Heart left ventricle (tissue), 16 donors: ENCODE data around the gene GPER1. TPM values are rescaled to one million over a fixed set of nuclear protein-coding genes. Genes with fewer than 3 reads are reported as not detected.
"Not testable (repeated sequence)": the region's sequence is repeated elsewhere in the genome, so short reads cannot be mapped to it uniquely, and the experiment has no call there.

Experiments
- ATAC-seq, 4 donors: fragments of 200-7000 bp; cut with Tn5 transposase; one replicate each; pipeline ENCODE4 v1.9.1; 2020 to 2022; ENCODE audit warnings: moderate library complexity in 4 of 4, mild to moderate bottlenecking in 3 of 4, moderate number of reproducible peaks in 1 of 4
- DNase-seq, 5 donors: peaks; one replicate each; pipeline ENCODE4 v3.0.0-alpha.2; 2020
- H3K27ac ChIP-seq, 12 donors: fragments of 200-600 bp; sonication (generic) in 4 of 12; one replicate each; pipeline versions ENCODE4 v1.5.0 to v1.8.0; 2016 to 2022; ENCODE audit warnings: mild to moderate bottlenecking in 2 of 12
- H3K27me3 ChIP-seq, 9 donors: fragments of 200-600 bp; sonication (generic) in 2 of 9; one replicate each; pipeline versions ENCODE4 v1.5.1 to v1.8.0; 2016 to 2022; ENCODE audit warnings: mild to moderate bottlenecking in 3 of 9
- H3K36me3 ChIP-seq, 9 donors: fragments of 200-600 bp; sonication (generic) in 2 of 9; one replicate each; pipeline versions ENCODE4 v1.5.0 to v1.8.0; 2018 to 2022; ENCODE audit warnings: mild to moderate bottlenecking in 2 of 9
- H3K4me1 ChIP-seq, 12 donors: fragments of 200-600 bp; sonication (generic) in 4 of 12; one replicate each; pipeline versions ENCODE4 v1.5.0 to v1.8.0; 2016 to 2022; ENCODE audit warnings: mild to moderate bottlenecking in 3 of 12
- H3K4me3 ChIP-seq, 12 donors: fragments of 200-600 bp; sonication (generic) in 4 of 12; one replicate each; pipeline versions ENCODE4 v1.5.0 to v1.8.0; 2017 to 2022; ENCODE audit warnings: mild to moderate bottlenecking in 9 of 12, moderate library complexity in 4 of 12
- H3K9me3 ChIP-seq, 12 donors: fragments of 200-600 bp; sonication (generic) in 4 of 12; one replicate each; pipeline versions ENCODE4 v1.5.0 to v1.8.0; 2016 to 2022; ENCODE audit warnings: mild to moderate bottlenecking in 1 of 12
- CTCF ChIP-seq, 12 donors: fragments of 200-600 bp; sonication (generic) in 4 of 12; IDR thresholded peaks; one replicate each; pipeline versions ENCODE4 v1.5.0 to v1.8.0; 2018 to 2022; ENCODE audit warnings: antibody characterized with exemption in 12 of 12, mild to moderate bottlenecking in 5 of 12
- POLR2A ChIP-seq, 2 donors: fragments of 450-650 bp; IDR thresholded peaks; one replicate each; pipeline ENCODE4 v1.6.1; 2017; ENCODE audit warnings: antibody characterized with exemption in 2 of 2, mild to moderate bottlenecking in 2 of 2, moderate library complexity in 2 of 2
- WGBS, 4 donors: extraction: QIAGEN DNeasy Blood & Tissue Kit in 2 of 4; methylation state at CpG; one replicate each; pipeline versions ENCODE4 v1.1.5 to v1.1.7; 2013 to 2018; 5-methylcytosine and 5-hydroxymethylcytosine counted together
- intact Hi-C, 10 donors: fragments of 100-400 bp; cut with DNase I; formaldehyde crosslinking; loops; one replicate each; pipeline versions ENCODE4 v1.11.1 to v1.14.2; 2022
- polyA plus RNA-seq, 2 donors: library from polyadenylated mRNA; stranded (reverse); fragments of 200-250 nt; gene quantifications; one replicate each; pipeline ENCODE4 v1.2.3, GENCODE V29; 2013
- total RNA-seq, 9 donors: library from RNA; depleted of rRNA in 2 of 9; stranded (reverse); fragments of >200 nt in 2 of 9; fragmentation: NEBNext Ultra II Directional in 3 of 9; extraction: Animal tissue kit (Norgen Biotek cat#: 25700) in 3 of 9; gene quantifications; one replicate each; pipeline versions ENCODE4 v1.1.0 to v1.2.4, GENCODE V29; 2016 to 2023
- donor health status: ischemic (EF 13 %, LVEDD 7.1; RV severe dilation, severe dysfunction).
- donor health status: healthy with polysubstance abuse.
- donor health status: DM: no; HTN: yes; CAD: no.
- donor health status: DM: no; HTN: no; CAD: no.
- donor health status: ischemic (EF 25% LVEDD 6.9; RV normal size, moderate dysfunction).
- donor health status: ischemic (EF 25% LVEDD 5.7; RV mildly dilated, moderate dysfunction).
- donor health status: healthy.
- donor health status: DM: yes; HTN: yes; CAD: no.
- donor health status: ischemic (EF 35%, LVEDD 5.7; RV mildly dilated, moderate dysfunction).
- donor health status: nonischemic (EF 11% LVEDD 7.7; RV severe dilation, severe dysfunction).
- donor health status: DM: yes; HTN: yes; CAD: no.
- donor health status: PGD.
- donor health status: ischemic (EF 29% LVEDD 5.4; RV normal size, mild dysfunction).
- donor health status: nonischemic (EF 23%, LVEDD 6.1; RV moderate dilation, normal function).

GPER1 gene
- total and polyA plus RNA-seq, 11 donors, result 1.4 to 8.8 (median 2.8) TPM

- peaks cover 0 to 7% (median 5%) of the 10 kb centered on the region in 12 donors for H3K4me1 ChIP-seq
- DNase-seq, result no peak
- no peaks in the 10 kb centered on the region for H3K27me3 ChIP-seq
- H3K9me3 ChIP-seq, result no peaks in the 10 kb centered on the region
- H3K4me3 ChIP-seq, result no peak overlapping the region
- 91 to 97% (median 94%) methylated on average over 42 of the region's 42 CpGs for WGBS, 4 donors
- intact Hi-C loops, result no loop called here
- no peak for ATAC-seq
- TF ChIP-seq POLR2A (IDR thresholded peaks at IDR 0.05) (no peak), CTCF (IDR thresholded peaks at IDR 0.05) (no peak)
- no peak overlapping the region for H3K27ac ChIP-seq
- no peaks in the 10 kb centered on the region for H3K36me3 ChIP-seq
Measured at GRCh38 chr7:1070544-1071011, 17.3 kb upstream of the GPER1 start.

GRCh38 chr7:1071731-1072254, 16.1 kb upstream of the GPER1 start:
- H3K36me3 ChIP-seq, result no peaks in the 10 kb centered on the region
- ATAC-seq, result no peak

GRCh38 chr7:1073142-1073977, 14.6 kb upstream of the GPER1 start:
- DNase-seq (no peak), ATAC-seq (no peak)
- 80 to 85% (median 83%) methylated on average over 43 to 61 of the region's 61 CpGs for WGBS, 4 donors
- no peaks in the 10 kb centered on the region for H3K36me3 ChIP-seq
- no peaks in the 10 kb centered on the region for H3K27me3 ChIP-seq
- intact Hi-C loops, result no loop called here
- H3K9me3 ChIP-seq, result no peaks in the 10 kb centered on the region
- H3K4me1 ChIP-seq, result peaks cover 0 to 17% (median 6%) of the 10 kb centered on the region in 12 donors
- H3K27ac ChIP-seq, result no peak overlapping the region
- no peak overlapping the region for H3K4me3 ChIP-seq
- TF ChIP-seq CTCF (IDR thresholded peaks at IDR 0.05) (no peak), POLR2A (IDR thresholded peaks at IDR 0.05) (no peak)

More at GRCh38 chr7:1071731-1072254, 16.1 kb upstream of the GPER1 start:
- Histone ChIP-seq H3K9me3 (no peaks in the 10 kb centered on the region), H3K4me3 (no peak overlapping the region), H3K27ac (no peak overlapping the region), H3K27me3 (no peaks in the 10 kb centered on the region), H3K4me1 (peaks cover 0 to 10% (median 4%) of the 10 kb centered on the region in 12 donors)
- 94 to 97% (median 95%) methylated on average over 18 to 19 of the region's 19 CpGs for WGBS, 4 donors
- no peak for DNase-seq
- TF ChIP-seq POLR2A (IDR thresholded peaks at IDR 0.05) (no peak), CTCF (IDR thresholded peaks at IDR 0.05) (no peak)
- intact Hi-C loops, result no loop called here

GRCh38 chr7:1074018-1074417, 13.9 kb upstream of the GPER1 start:
- H3K4me1 ChIP-seq, result peaks cover 0 to 17% (median 6%) of the 10 kb centered on the region in 12 donors
- H3K27me3 ChIP-seq, DNase-seq, H3K4me3 ChIP-seq, H3K9me3 ChIP-seq, ATAC-seq, intact Hi-C loops, H3K36me3 ChIP-seq, H3K27ac ChIP-seq: not testable (repeated sequence)
- WGBS, 4 donors, result 77 to 91% (median 88%) methylated on average over 9 to 43 of the region's 43 CpGs
